Measurements from ENCODE around the gene PANK4.

Gene PANK4

GRCh38 chr1:2544875-2545640, 18.7 kb upstream of the PANK4 start:
- DNase-seq (ENCODE audit: low read depth in 2 of 2), result no peak

- no peak for DNase-seq (ENCODE audit: low read depth in 2 of 2)
Observed at GRCh38 chr1:2544093-2544874, 17.9 kb upstream of the PANK4 start.

- DNase-seq (ENCODE audit: low read depth in 2 of 2), result no peak
Observed at GRCh38 chr1:2543543-2544092, 17.2 kb upstream of the PANK4 start.

GRCh38 chr1:2542246-2542915, 16.0 kb upstream of the PANK4 start:
- DNase-seq (ENCODE audit: low read depth in 2 of 2), result no peak

- no peak for DNase-seq (ENCODE audit: low read depth in 2 of 2)
Observed at GRCh38 chr1:2541619-2542245, 15.3 kb upstream of the PANK4 start.

GRCh38 chr1:2540816-2541492, 14.6 kb upstream of the PANK4 start:
- DNase-seq (ENCODE audit: low read depth in 2 of 2), result no peak

- DNase-seq (ENCODE audit: low read depth in 2 of 2), result no peak
Observed at GRCh38 chr1:2539312-2539907, 13.0 kb upstream of the PANK4 start.

GRCh38 chr1:2538872-2539271, 12.5 kb upstream of the PANK4 start:
- DNase-seq (ENCODE audit: low read depth in 2 of 2), result no peak

- no peak for DNase-seq (ENCODE audit: low read depth in 2 of 2)
Observed at GRCh38 chr1:2538376-2538775, 12.0 kb upstream of the PANK4 start.

GRCh38 chr1:2537784-2538115, 11.4 kb upstream of the PANK4 start:
- DNase-seq (ENCODE audit: low read depth in 2 of 2), result no peak

- no peak for DNase-seq (ENCODE audit: low read depth in 2 of 2)
Observed at GRCh38 chr1:2535981-2536380, 9.6 kb upstream of the PANK4 start.

GRCh38 chr1:2535455-2535854, 9.1 kb upstream of the PANK4 start:
- no peak for DNase-seq (ENCODE audit: low read depth in 2 of 2)

- DNase-seq (ENCODE audit: low read depth in 2 of 2), result no peak
Observed at GRCh38 chr1:2534687-2535441, 8.5 kb upstream of the PANK4 start.

GRCh38 chr1:2534315-2534686, 7.9 kb upstream of the PANK4 start:
- no peak for DNase-seq (ENCODE audit: low read depth in 2 of 2)

GRCh38 chr1:2533365-2533764, 7.0 kb upstream of the PANK4 start:
- DNase-seq (ENCODE audit: low read depth in 2 of 2), result no peak

GRCh38 chr1:2532485-2533160, 6.2 kb upstream of the PANK4 start:
- no peak for DNase-seq (ENCODE audit: low read depth in 2 of 2)

GRCh38 chr1:2530513-2531361, 4.3 kb upstream of the PANK4 start:
- no peak for DNase-seq (ENCODE audit: low read depth in 2 of 2)

- no peak for DNase-seq (ENCODE audit: low read depth in 2 of 2)
Observed at GRCh38 chr1:2529784-2530512, 3.6 kb upstream of the PANK4 start, which contains the start of gene HES5. Gene HES5, minus strand, starts transcription at chr1:2530263. Its CDS starts 99 bp downstream, at chr1:2530164.
